HG02678 (cell line): ENCODE measurements around the gene CDC7.

Experiments
- ATAC-seq: cut with Tn5 transposase; IDR thresholded peaks from one replicate; pipeline ENCODE4 v1.9.1; 2021; ENCODE audit warnings: mild to moderate bottlenecking, moderate library complexity; ENCODE audit not compliant: unreplicated experiment

CDC7 gene

GRCh38 chr1:91546876-91547275 is 46.2 kb downstream of the CDC7 start:
- ATAC-seq, result no peak

DNA sequence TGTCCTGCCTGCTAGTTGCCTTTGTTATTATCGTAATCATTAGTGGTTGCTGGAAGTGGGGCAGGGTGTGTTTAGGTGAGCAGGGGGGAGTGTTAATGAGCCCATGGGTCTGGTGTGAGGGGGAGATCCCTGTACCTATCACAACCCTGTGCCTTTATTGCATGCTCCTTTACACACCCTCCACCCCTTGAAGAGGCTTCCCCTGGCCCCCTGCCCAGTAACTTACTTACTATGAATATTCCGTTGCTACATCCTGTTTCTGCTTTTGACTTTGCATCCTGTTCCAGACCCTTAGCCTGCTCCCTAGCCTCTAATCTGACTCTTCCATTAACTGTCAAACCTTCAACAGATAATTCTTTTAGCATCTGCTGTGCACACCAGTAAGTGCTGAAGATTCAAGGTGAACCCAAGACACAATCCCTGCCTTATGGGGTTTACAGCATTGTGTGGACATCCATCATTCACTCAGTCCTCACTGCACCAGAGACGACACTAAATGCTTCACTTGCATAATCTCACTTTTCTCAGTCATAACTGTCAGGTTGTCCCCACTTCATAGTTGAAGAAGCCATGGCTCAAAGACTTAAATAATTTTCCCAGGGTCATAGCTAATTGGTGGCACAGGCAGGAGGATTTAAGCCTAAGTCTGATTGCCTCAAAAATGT is 47.9 kb downstream of the CDC7 start:
- ATAC-seq, result no peak

- no peak for ATAC-seq
These were observed 48.5 kb downstream of the CDC7 start for GRCh38 chr1:91549041-91549735.

DNA sequence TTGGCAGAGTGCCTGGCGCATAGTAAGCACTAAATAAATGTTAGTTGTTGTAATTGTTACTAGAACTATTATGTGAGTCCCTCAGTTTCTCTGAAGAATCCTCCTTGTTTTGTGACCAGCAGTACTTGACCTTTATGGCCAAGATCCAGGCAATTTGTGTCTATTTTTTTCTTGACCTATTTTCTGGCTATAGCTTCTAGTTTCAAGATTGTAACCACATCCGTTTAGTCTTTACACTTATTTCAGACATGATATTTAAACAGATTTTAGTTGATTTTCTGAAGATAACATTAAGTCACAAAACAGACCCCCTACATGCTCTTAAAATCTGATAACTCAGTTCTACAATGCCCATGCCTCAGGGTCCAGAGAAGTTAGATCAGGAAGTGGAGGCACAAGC is 50.3 kb downstream of the CDC7 start:
- no peak for ATAC-seq

GRCh38 chr1:91552091-91552490 is 51.4 kb downstream of the CDC7 start:
- ATAC-seq, result no peak

GRCh38 chr1:91552596-91552995 is 51.9 kb downstream of the CDC7 start:
- ATAC-seq, result no peak

GRCh38 chr1:91553177-91553591 is 52.5 kb downstream of the CDC7 start:
- ATAC-seq, result no peak

- no peak for ATAC-seq
These were observed 54.6 kb downstream of the CDC7 start for GRCh38 chr1:91555074-91555730.

- no peak for ATAC-seq
These were observed 55.3 kb downstream of the CDC7 start for GRCh38 chr1:91555821-91556531.

DNA sequence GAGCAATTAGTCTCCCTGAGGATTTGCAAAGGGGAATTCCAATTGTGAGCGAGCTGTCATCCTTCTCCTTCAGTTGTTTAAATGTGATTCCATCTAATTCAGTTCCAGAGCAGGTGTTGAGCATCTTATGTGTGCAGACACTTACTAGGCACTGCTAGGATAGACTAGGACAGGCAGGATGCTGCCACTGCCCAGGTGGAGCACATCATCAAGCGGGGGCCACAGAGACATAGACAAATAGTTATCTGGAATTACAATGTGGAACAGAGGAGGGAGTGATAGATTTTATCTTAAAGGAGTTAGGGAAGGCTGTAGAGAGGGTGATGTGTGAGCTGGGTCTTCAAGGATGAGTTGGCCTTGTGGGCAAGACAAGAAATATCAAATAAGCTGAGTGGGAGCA is 55.9 kb downstream of the CDC7 start:
- ATAC-seq, result no peak

DNA sequence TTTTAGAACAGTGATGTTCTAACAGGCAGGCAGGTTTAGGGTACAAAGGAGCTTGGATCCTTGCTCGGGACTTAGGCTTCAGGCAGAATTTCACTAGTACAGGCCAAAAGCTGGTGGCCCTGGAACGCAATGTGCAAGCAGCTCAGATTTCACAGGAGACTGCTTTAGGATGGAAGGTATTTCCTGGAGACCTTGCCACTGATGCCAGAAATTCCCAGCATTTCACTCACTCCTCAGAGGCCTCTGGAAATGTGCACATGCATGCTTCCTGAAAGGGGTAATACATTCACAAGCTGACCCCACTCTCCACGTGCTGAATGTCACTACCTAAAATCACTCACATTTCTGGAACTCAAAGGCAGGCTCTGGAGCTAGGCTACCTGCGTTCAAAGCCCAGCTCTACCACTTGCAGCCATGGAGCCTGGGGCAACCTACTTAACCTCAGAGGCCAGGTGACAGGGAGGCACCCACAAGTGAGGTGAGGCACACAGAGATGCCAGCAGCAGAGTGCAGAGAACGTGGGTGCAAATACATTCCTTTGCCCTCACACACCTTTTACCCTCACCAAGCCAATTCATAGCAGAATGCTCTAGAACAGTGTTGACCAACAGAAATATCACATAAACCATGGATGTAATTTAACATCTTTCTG is 56.5 kb downstream of the CDC7 start:
- ATAC-seq, result no peak

- no peak for ATAC-seq
These were observed 57.2 kb downstream of the CDC7 start for GRCh38 chr1:91557826-91558225.

- ATAC-seq, result no peak
These were observed 58.5 kb downstream of the CDC7 start for GRCh38 chr1:91559046-91559750.

GRCh38 chr1:91559838-91560565 is 59.4 kb downstream of the CDC7 start:
- no peak for ATAC-seq

- ATAC-seq, result no peak
These were observed 64.4 kb downstream of the CDC7 start for GRCh38 chr1:91564888-91565701.

DNA sequence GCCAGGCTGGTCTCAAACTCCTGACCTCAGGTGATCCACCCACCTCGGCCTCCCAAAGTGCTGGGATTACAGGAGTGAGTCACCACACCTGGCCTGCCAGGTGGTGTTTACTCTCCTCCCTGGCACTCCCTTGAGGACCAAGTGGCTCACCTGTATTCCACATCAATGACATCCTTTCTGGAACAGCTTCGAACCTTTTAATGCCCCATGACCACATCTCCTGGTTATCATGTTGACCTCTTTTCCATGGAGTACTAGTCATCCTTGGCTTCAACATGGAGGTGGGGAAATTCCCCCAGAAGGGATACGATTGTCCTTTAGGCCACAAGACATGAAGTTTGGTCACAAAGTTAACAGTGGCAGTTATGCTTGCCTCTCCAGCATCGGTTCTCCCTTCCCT is 66.9 kb downstream of the CDC7 start:
- no peak for ATAC-seq

- ATAC-seq, result no peak
These were observed 67.6 kb downstream of the CDC7 start for GRCh38 chr1:91568261-91568660.

DNA sequence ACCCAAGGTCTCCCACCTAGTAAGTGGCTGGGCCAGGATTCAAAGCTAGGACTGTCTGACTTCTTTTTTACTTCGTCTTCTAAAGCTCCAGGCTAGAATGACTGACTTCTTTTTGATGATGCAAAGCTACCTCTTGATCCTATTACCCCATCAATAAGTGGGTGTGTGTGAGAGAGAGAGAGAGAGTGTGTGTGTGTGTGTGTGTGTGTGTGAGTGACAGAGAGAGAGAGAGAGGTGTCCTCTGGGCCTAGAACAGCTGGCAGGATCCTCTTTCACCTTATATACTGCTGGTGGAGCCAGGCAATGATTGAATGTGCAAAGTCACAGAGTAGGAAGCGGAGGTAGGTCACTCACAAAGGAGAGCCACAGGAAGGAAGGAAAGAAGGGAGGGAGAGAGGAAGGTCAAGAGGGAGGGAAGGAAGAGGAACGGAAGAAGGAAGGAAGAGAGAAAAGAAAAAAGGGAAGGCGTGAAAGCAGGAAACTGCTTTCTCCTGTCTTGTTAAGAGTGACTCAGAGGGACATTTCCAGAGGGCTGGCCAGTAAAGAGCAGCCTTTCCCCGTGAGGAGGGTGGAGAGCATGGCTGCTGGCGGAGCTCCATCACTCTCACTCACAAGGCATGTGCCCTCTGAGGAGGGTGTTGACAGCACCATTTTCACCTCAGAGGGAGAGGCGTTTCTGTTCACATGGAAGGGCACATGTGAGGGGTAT is 68.9 kb downstream of the CDC7 start:
- no peak for ATAC-seq
